CD4-positive, alpha-beta T cell treated with Interleukin-6 for 4 hours (primary cell): ENCODE measurements around the gene RNF2.
"Not testable (repeated sequence)": the region's sequence is repeated elsewhere in the genome, so short reads cannot be mapped to it uniquely, and the experiment has no call there.

Experiments used
- DNase-seq: peaks from one replicate; pipeline ENCODE4 v3.0.0-alpha.2; 2020; ENCODE audit warnings: mixed read lengths

The RNF2 gene

DNA sequence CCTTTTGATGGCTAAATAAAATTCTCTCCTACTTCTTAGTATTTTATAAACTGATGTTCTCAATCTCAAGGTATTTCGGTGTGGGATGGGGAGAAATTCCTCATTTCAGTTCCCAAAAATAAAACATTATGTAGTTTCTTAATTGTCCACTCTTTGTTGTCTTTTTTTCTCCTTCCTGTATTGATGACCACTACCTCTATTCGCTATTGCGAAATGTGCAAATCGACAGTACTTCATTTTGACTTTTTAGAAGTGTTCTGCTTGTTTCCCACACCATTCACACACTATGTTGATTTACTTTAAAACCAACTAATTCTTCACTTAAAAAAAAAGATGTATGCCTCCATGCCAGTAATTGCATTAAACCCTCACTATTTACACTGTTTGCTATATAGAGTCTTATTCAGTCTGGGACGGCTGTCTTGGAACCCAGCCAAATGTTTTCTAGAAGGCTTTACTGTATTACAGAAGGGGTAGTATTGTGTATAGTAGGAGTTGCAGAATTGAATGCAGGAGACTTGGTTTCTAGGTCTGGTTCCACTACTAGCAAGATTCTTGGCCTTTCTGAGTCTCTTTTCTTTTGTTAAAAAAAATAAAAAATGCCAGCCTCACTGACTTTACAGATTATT, 5.6 kb downstream of the RNF2 start:
- no peak for DNase-seq

DNA sequence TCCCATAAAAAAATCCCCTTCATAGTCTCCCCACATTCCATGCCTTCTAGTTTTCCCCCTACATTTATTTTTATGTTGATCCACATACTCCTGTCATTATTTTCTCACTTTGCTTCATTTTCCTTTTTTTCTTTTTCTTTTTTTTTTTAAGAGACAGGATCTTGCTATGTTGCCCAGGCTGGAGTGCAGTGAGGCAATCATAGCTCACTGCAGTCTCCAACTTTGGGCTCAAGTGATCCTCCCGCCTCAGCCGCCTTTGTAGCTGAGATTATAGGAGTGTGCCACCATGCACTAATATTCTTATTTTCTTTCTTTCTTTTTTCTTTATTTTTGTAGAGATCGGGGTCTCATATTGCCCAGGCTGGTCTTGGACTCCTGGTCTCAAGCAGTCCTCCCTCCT, 7.8 kb downstream of the RNF2 start:
- no peak for DNase-seq

DNA sequence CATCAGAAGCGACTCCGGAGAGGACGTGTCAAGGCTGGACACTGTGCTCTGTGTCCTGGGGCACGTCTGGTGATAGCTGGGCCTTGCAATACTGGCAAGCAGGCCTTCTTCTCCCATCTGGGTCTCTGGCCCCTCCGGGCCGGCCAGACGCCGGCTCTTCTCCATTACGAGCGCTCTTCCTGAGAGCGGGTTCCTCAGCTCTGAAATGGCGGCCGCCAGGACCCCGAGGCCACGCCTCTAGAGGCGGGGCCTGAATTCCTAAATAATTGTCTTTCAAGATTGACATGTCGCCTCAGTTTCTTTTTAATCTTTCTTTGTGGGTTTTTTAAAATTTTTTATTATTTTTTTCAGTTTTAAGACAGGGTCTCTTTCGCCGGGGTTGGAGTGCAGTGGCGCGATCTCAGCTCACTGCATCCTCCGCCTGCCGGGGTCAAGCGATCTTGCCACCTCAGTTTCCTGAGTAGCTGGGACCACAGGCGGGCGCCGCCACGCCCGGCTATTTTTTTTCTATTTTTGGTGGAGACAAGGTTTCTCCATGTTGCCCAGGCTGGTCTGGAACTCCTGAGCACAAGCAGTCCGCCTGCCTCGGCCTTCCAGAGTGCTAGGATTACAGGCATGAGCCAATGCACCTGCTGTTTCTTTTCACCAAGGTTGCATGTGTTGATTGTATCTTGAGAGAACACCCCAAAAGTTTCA, 9.2 kb downstream of the RNF2 start:
- DNase-seq = no peak

DNA sequence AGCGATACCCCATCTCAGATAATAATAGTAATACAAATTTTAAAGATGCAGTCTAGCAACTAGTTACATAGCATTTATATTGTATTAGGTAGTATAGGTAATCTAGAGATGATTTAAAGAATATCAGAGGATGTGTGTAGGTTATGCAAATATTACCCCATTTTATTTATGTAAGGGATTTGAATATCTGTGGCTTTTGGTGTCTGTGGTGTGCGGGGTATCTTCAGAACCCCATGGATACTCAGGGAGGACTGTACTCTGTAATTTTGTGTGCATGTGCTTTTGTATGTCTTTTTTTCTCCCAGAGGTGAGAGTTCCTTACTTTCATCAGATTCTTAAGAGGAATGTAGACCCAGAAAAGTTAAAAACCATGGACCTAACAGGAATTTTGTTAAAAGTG, 12.8 kb downstream of the RNF2 start:
- DNase-seq = no peak

DNA sequence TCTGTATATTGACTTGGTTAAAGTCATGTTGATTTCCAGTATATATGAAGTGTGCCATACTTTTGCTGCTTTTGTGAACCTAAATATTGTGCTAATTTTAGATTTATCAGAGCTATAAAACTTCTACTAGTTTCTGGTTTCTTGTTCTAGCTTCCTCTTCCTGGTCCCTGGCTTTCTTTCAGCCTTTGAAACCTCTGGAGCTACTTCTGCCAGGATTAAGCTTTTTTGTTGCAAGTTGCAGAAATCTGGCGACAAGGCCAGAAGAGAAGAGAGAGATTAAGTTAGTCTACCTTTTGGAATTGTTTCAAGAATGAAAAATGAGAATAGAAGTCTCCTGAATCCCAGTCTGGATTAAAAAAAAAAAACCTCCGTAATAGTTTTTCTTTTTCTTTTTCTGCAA, 13.5 kb downstream of the RNF2 start:
- no peak for DNase-seq

DNA sequence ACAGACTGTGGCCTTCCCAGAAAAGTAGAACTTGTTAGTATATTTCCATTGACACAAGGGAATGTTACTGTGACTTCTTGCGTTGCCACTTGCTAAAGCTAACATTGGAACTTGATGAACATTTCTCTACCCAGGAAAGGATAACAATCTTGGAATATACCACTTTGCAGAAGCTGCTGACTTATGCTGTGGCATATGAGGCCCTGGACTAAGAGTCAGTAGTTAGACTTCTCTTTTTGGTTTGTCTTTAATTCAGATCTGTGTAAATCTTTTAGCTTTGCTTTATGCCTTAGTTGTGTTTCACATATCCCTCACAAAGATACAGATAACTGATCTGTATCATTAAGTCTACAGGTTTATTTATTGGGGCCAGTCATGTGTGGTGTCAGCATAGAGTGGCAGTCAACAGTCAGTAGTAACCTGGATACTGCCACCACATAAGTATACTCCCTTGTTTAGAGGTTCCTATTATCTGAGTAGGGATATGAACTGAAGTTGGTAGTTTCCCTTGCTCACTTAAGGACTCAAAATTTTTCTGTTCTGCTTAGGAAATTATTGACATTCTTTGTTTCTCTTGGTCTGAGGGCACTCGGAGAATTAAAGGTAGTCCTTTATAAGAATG, 14.7 kb downstream of the RNF2 start:
- no peak for DNase-seq

DNA sequence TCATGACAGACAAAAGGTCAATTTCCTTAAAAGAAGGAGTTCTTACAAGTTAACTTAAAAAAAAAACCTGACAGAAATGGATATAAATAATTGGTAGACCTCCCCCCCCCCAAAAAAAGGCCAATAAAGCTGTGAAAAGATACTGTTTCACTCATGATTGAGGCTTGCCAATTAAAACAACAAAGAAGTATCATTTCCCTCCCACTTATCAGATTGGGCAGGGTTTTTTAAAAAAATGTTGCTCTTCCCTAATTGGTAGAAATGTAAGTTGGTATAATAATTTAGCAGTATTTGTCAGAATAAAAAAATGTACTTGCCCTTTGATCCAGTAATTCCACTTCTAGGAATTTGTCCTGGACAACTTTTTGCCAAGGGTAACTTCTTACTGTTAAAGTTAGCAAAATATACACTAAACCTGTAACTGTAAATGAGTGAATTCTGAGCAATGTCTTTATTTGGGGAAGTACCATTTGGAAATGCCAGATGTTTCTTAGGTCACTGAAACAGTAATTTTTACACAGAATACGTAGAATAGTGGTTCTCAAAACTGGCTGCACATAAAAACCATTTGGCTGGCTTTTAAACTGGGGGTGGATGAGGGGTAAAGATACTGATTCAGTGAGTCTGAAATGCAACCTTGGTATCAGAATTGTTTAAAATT, 17.5 kb downstream of the RNF2 start:
- no peak for DNase-seq

DNA sequence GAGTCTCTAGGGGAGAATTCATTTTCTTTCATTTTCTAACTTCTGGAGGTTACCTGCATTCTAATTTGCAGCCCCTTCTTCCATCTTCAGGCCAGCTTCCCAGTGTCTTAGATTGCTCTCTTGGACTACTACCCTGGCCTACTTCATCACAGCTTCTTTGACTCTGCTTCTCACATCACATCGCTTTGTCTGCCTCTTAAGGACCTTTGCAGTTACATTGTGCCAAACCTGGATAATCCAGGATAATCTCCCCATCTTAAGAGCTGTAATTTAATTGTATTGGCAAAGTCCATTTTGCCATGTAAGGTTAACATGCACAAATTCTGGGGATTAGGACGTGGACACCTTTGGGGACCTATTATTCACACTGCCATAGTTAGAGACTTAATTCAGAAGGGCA, 18.4 kb downstream of the RNF2 start:
- DNase-seq = no peak

DNA sequence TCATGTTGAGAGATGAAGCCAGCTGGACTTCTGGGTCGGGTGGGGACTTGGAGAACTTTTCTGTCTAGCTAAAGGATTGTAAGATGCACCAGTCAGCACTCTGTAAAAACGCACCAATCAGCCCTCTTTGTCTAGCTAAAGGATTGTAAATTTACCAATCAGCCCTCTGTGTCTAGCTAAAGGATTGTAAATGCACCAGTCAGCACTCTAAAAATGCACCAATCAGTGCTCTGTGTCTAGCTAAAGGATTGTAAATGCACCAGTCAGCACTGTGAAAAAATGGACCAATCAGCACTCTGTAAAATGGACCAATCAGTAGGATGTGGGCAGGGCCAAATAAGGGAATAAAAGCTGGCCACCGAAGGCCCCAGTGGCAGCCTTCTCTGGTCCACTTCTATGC, 19.6 kb downstream of the RNF2 start:
- not testable (repeated sequence) for DNase-seq

DNA sequence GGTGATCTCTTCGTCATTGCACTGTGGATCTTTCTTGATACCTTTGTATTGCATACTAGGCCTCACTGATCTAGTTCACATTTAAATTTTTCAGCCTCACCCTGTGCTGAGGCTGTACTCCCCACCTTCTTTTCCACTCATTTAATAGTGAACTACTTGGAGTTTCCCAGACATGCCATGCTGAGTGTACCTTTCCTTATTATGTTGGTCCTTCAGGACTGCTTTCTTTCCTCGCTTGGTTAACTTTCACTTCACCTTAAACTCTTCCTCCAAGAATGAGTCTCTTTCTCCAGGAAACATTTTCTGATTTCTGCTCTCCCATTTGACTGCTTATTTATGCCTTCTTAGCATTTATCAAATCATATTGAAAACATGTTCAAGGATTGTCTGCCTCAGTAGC, 20.8 kb downstream of the RNF2 start:
- no peak for DNase-seq

DNA sequence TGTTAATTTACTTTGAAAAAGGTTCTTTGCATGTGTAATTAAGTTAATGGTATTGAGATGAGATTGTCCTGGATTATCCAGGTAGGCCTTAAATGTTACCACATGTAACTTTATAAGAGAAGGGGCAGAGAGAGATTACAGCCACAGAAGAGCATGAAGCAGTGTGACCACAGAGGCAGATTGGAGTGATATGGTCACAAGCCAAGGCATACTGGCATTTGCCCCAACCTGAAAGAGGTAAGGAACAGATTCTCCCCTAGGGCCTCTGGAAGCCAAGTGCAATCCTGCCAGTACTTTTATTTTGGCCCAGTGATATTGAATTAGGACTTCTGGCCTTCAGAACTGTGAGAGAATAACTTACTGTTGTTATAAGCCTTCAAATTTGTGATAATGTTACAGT, 23.0 kb downstream of the RNF2 start:
- no peak for DNase-seq

DNA sequence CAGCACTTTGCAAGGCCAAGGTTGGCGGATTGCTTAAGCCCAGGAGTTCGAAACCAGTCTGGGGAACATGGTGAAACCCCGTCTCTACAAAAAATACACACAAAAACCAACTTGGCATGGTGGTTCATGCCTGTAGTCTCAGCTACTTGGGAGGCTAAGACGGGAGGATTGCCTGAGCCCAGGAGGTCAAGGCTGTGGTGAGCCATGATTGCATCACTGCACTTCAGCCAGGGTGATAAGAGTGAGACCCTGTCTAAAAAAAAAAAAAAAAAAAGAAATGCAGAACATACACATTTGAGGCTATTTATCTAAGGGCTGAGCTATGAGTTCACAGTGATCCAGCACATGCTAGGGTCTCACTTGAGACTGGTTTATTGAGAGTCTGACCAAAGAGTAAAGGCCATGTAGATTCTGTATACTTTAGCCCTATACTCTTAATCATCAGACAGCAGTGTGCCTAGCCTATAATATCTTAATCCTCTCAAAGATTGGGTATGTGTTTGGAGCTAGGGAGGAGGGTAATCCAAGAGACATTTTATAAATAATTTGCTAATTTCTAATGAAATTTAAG, 23.9 kb downstream of the RNF2 start:
- no peak for DNase-seq

DNA sequence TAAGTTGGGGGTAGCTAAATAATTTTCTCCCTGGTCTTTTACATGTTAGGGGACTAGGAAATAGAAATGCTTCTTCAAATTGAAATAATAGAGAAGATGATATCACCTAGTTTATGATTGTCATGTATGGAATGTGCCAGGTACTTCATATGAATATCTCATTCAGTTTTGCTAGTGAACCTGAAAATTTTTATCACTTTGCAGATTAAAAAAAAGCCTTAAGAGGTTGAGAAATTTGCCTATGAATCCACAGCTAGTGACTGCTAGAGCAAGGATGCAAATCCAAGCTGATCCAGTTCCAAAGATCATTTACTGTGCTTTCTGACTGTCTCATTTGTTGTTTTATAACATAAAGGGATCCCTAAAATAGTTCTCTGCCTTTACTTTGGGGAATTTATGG, 24.7 kb downstream of the RNF2 start:
- no peak for DNase-seq

DNA sequence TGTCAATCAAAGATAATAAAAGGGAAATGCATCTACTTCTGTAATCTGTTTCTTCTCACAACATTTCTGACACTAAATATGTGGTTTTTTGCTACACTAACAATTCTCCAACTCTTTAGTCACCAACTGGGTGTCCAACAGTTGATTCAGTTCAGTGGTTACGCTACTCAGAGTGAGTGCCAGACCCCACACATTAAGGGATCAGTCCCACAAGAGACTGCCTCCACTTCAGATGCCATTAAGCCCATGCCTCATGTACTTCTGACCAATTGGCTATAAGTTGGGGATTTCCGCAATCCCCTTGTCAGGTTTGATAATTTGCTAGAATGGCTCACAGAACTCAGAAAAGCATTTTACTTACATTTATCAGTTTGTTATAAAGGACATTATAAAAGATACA, 28.4 kb downstream of the RNF2 start:
- no peak for DNase-seq

DNA sequence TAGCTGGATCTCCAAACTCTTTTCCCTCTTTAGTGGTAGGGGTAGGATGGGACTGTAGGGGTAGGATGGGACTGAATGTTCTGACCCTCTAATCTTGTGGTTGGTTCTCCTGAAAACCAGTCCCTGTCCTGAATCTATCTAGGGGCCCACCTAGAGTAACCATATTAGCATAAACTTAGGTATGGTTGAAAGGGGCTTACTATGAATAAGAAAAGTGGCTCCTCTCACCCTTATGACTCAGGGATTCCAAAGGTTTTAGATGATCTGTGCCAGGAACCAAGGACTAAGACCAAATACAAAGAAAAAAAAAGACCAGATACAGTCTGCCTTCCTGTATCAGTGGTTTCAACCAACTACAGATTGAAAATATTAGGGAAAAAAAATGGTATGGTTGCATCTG, 28.9 kb downstream of the RNF2 start:
- DNase-seq = no peak

DNA sequence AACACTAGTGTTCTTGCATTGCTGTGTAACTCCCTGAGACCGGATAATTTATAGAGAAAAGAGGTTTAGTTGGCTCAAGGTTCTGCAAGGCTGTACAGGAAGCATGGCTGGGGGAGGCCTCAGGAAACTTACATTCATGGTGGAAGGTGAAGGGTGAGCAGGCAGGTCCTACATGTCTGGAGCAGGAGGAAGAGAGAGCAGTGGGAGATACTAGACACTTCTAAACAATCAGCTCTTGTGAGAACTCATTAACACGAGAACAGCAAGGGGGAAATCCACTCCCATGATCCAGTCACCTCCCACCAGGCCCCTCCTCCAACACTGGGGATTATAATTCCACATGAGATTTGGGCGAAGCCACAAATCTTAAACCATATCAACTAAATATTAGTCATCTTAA, 30.1 kb downstream of the RNF2 start:
- DNase-seq = no peak

DNA sequence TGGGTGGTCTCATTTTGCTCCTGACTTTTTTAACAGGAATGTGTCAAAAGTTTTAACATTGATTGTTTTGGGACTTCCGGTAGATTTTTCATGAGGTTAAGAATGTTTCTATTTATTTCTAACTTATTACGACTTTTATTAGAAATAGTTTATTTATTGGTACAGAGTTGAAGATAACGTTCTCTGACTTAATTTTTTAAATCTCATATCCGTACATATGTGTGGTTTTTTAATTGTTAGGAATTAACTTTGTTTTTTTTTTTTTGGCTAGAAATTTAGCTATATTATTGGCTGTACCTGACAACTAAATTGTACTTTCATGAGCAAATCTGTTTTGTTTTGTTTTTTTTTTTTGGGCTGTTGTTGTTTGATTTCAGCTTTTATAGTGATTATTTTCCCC, 32.0 kb downstream of the RNF2 start:
- no peak for DNase-seq

DNA sequence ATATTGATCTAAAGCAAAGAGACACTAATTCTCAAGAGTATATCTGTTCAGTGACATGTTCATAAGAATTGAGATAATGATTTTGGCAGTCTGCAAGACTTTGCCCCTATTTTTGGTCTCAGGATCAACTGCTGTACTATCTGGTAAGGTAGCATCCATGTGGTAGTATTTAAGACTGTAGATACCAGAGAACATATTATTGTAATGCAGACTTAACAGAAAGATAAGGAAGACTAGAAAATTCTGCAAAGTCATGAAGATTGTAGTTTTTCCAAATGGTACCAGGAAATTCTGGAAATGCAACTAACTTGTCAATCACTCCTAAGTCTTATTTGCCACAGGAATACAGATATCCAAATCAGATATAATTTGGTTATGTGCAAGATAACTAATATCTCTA, 35.1 kb downstream of the RNF2 start:
- no peak for DNase-seq

DNA sequence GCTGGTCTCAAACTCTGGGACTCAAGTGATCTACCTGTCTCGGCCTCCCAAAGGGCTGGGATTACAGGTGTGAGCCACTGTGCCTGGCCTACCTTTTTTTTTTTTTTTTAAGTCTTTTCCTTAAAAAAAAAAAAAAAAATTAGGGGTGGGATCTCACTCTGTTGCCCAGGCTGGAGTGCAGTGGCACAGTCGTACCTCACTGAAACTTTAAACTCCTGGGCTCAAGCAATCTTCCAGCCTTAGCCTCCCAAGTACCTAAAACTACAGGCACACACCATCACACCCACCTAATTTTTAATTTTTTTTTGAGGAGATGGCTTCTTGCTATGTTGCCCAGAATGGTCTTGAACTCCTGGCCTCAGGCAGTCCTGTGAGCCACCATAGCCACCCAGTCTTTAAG, 38.5 kb downstream of the RNF2 start:
- DNase-seq = no peak

DNA sequence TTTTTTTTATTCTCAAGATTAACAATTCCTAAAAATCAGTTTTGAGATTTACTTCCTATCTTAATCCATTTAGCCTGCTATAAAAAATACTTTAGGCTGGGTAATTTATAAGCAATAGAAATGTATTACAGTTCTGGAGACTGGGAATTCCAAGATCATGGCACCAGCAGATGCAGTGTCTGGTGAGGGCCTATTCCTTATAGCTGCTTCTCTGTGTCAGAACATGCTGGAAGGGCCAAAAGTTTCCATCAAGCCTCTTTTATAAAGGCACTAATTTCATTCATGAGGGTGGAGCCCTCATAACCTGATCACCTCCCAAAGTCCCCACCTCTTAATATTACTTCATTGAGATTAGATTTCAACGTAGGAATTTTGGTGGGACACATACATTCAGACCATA, 41.7 kb downstream of the RNF2 start:
- DNase-seq = no peak

DNA sequence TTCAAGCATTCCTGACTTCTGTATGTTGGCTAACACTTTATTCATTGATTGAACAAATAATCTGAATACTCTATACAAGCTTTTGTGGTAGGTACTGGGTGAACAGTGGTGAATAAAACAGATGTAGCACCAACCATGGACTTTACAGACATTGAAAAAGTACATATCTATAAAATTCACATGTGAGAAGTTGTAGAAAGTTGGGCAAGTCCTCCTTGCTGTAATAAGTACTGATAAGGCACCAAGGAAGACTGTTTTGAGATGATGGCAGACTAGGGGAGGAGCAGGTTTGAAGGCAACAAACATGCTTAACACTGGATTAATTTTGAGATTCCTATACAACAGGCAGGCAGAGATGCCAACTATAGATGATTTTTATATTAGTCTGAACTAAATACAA, 42.4 kb downstream of the RNF2 start:
- DNase-seq = no peak

DNA sequence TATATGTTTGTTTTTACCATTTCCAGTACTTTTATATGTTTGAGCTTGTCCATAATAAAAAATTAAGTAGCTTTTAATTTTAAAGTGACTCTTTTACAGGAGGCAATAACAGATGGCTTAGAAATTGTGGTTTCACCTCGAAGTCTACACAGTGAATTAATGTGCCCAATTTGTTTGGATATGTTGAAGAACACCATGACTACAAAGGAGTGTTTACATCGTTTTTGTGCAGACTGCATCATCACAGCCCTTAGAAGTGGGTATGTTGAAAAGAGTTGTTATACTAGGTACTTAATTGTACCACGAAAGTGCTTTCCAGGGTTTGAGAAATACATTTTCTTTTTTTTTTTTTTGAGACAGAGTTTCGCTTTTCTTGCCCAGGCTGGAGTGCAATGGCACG, 46.1 kb downstream of the RNF2 start:
- DNase-seq = no peak

DNA sequence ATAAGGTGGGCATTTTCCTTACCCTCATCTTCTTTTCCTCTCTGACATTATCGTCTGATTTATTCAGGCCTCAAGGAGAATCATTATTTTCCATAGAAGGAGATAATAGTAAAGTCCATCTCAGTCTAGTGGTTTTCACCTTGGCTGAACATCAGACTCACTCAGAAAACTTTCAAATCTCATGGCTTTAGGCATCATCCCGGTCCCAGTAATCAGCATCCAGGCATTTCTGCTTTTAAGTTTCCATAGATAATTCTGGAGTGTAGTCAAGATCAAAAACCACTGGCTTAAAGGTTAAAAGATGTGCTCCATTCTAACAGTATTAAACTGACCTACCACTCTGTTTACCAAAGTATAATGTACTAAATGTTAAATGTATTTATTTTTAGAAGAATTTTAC, 49.4 kb downstream of the RNF2 start:
- no peak for DNase-seq

DNA sequence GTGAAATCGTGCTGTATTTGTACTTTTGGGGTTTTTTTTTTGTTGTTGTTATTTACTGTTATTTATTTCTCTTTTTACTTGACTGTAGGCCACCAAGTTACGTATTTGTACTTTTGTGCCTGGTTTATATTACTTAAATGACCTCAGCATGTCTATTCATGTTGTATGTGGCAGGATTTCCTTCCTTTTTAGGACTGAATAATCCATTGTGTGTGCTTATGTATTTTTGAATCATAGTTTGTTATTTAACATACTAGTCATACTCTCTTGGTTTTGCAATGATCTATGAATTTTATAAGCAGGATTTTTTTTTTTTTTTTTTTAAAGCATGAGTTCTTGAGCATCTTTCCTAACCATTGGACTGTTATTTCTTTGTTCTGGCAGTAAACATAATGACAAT, 51.2 kb downstream of the RNF2 start:
- no peak for DNase-seq
